Raji (cell line): ENCODE data around the gene KCNC1.

Experiments used
- POLR2A ChIP-seq: IDR thresholded peaks from 2 replicates; pipeline ENCODE4 v1.6.1; 2011; ENCODE audit warnings: low read depth, low read length, control low read depth; ENCODE audit not compliant: insufficient read depth

The KCNC1 gene

DNA sequence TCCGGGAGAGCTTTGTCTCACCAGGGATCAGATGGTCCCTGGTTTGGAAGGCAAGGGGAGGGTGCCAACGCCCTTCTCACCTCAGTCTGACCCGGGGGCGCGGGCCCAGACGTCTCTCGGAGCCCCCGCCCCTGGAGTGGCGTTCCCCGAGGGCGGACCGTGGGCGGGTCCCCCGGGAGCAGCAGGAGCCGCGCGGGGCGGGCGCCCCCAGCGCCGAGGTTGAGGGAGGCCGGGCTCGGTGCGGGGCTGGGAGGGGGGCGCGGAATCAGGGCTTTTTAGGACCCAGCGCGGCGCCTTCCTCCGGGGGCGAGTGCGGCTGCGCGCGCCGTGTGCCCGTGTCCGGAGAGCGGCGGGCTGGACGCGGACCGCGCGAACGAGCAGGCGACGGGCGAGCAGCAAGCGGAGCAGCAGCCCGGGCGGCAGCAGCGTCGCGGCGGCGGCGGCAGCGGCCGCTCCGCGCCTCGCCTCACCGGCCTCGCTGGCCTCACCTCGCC, at the start of gene KCNC1:
KCNC1 (plus strand) TSS at position 364 of the 494 bp plus-strand sequence. CDS start 1,222 bp downstream, outside the sequence.
- TF ChIP-seq POLR2A: no peak

DNA sequence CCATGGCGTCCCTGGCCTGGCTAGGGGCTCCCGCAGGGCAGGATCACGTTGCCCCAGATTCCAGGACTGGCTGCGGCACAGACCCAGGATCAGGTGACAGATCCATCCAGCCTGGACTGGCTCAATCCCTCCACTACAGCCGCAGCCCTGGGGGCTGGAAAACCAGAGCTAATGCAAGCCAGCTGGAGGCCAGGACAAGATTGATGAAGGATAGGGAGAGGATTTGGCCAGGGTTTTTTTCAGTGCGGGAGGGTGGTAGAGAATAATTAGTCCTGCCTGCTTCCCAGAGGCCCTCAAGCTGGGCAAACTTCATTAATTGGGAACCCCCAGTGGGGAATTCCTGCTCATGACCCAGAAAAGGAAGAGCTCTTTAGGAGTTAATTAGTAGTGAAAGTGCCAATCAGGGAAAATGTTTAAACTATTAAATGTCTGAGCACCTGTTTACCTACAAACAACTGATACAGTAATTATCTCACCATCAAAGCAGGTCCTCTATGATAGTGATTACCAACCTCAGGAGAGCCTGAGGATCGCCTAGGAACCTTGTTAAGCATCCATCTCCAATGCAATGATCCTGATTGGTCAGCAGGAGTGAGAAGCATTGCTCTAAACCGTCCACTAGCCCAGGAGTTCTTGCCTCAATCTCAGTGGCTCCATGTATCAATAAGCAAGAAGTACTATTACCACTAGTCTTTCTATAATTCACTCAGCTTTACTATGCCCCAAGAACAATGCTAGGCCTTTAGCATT, 48.2 kb upstream of the KCNC1 start:
- TF ChIP-seq POLR2A: no peak

DNA sequence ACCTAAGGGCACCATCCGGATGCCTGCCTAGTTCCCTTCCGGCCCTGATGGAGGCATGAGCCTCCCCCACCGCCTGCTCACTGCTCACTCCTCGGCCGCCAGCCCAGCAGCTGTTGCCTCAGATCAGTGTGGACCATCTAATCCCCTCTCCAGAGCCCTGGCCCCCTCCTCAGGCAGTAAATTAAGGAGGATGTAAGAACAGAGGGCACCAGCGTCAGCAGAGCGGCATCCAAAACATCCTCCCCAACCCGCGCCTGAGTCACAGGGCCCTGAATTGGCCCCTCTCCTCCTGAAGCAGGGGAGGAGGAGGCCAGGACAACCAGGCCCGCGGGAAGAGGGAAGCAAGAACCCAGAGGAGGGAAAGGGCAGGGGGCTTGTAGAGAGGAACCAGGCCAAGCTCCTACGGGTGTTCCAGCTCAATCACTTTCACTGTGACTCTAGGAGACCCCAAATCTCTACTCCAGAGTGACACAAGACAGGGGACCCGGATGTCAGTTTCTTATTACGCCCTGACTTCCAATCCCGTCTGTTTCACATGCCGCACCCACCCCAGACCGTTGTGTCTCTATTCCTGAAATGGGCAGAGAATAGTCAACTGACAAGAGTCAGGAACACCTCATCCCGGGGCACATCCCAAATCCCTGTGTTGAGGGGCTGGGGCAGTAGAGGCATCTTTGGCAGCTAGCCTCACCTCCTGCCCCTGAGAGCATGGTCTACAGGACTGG, 46.5 kb upstream of the KCNC1 start:
- TF ChIP-seq POLR2A: no peak

DNA sequence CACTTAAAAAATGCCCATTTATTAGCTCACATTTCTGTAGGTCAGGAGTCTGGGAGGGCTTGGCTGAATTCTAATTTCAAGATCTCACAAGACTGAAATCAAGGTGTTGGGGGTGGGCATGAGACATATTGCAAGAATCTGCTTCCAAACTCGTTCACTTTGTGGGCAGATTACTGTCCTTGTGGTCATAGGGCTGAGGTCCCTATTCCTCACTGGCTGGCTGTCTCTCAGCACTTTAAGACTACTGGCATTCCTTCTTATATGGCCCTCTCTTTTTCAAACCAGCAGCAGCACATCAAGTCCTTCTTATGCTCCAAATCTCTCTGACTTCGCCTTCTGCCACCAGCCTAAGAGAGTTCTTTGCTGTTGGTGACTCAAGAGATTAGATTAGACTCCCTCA, 43.0 kb upstream of the KCNC1 start:
- no peak for TF ChIP-seq POLR2A

GRCh38 chr11:17691976-17692375, 42.6 kb upstream of the KCNC1 start:
- no peak for TF ChIP-seq POLR2A

DNA sequence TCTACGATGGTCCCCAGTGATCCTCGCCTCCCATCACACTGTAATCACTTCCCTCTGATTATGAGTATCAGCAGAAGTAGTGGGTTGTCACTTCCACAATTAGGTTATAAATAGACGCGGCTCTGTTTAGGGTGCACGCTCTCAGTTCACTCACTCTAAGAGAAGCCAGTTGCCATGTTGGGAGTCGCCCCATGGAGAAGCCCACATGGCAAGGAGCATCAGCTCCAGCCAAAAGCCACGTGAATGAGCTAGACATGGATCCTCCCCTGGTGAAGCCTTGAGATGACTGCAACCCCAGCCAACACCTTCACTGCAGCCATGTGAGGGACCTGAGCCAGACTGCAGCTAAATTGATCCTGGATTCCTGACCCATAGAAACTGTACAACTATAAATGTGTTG, 41.6 kb upstream of the KCNC1 start:
- TF ChIP-seq POLR2A: no peak

DNA sequence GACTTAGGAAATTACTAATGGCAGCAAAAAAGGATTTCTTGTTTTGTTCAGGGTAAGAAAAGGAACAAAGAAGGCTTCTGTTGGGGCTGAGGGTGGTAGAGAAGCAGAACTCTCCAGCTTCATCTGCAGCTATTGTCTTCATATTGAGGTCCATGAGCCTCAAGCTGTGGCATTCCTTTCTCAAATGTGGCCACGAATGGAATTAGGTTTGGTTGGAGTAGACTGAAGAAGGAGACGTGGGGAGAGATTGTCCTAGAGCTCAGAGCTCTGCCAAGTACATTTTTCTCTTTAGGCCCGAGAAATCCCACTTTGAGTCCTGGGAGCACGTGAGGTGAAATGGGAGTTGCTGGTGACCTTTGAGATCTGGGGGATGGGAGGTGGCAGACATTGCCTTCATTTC, 41.0 kb upstream of the KCNC1 start:
- no peak for TF ChIP-seq POLR2A

GRCh38 chr11:17694494-17695110, 40.0 kb upstream of the KCNC1 start:
- TF ChIP-seq POLR2A: no peak

DNA sequence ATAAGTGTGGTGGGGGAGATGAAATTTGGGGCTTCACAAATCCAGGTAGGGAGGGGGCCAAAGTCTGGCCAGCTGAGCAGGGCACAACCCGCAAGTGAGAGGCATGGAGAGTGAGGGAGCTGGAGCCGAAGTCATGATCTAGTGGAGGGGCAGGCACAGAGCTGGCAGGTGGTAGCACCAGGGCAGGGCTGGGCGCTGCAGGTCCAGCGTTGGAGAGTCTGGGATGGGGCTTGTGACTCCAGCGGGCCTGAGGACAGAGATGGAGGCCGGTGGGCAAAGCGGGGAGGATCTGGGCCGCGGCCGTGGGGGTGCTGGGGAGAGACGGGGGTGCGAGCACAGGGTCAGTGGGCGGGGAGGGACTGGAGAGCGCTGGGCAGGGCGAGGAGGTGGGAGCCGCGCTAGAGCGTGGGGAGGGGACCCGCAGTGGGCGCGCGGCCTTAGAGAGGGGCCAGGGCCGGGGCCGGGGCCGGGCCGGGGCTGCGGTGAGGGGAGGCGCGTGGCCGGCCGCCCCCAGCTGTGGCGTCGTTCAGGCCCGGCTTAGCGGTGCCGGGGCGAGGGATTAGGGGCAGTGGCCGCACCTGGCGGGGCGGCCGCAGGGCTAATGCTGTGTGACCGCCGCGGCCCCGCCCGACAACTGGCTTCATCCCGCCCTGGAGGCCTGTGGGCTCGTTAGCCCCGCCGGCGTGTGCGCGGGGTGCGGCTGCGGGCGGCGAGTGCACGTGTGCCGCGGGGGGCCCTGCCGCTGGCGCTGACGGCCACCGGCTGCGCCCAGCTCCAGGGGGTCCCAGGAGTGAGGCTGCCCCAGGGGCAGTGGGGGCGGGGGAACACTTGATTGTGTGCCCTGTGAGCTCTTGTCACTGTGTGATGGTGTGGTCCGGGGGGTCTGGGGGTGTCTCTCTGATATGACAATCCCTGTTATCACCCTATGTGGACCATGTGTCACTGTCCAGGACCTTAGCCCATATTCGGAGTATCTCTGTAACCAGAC, 38.8 kb upstream of the KCNC1 start:
- no peak for TF ChIP-seq POLR2A

DNA sequence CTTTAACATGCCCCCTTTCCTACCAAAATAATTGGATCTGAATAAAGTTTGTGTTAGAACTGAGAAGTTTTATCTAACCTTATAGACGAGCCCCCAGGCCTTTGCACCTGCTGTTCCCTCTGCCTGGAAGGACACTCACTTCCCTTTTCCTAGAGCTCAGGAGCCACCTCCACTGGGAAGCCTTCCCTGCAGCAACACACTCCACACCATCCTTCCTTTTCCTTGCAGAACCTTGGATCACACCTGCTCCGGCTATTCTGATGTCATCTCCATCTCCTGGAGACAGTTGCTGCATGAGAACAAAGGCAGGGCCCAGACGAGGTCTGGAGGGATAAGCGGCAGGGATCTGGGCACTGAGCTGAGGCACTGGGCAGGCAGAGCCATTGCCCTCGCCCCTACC, 37.8 kb upstream of the KCNC1 start:
- TF ChIP-seq POLR2A: no peak

DNA sequence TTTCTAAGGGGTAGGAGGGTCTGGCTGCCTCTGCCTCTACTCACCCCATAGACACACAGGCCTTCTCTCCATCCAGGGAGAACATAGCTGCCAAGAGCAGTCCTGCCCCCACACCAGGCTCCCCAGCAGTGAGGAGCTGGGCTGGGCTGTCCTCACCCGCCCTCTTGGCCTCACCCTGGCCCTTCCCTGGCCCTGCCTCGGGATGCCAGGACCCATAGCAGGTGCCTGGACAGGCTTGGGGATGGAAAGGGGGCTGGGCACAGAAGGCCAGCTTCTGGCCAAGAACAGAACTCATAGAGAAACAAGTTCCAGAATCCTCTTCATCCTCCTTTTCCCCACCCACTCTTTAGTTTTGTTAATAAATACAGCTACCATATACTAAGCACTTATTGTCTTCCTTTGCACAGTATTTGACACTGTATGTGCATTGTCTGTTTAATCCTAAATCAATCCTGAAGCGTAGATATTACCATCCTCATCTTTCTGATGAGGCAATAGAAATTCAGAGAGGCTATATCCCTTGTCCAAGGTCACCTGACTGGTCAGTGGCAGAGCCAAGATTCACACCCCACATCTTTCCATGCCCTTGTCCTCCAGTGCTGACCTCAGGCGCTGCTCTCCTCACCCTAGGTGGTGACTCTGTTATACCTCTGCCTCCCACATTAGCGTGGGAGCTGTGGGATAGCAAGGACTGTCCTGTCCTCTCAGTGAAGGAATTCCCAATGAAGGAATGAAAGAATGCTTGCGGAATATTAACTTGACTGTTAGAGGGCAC, 37.2 kb upstream of the KCNC1 start:
- TF ChIP-seq POLR2A: no peak

GRCh38 chr11:17699147-17700114, 35.1 kb upstream of the KCNC1 start:
- no peak for TF ChIP-seq POLR2A

DNA sequence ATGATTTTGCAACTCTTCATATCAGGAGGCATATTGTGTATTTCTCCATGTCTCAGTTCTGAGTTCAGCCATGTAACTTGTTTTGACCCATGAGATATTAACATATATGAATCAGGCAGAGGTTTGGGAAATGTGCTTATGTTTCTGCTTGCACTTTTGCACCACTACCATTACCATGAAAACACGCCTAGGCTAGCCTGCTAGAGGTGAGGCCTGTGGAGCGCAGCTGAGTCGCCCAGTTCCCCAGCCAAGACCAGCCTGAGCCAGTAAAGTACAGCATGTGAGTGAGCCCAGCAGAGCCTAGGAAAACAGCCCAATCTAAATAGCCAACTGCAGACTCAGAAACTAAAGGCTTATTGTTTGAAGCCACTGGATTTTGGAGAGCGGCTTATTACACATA, 33.6 kb upstream of the KCNC1 start:
- no peak for TF ChIP-seq POLR2A

GRCh38 chr11:17702876-17703275, 31.7 kb upstream of the KCNC1 start:
- no peak for TF ChIP-seq POLR2A
